Skeletal muscle cell (primary cell): Measurements from ENCODE around the gene CBLL1.
A peak's percentile ranks its signal among the peaks of the same experiment; 100 is the strongest.

Source experiments
- DNase-seq: peaks from one replicate; pipeline ENCODE4 v3.0.0-alpha.2; 2010; ENCODE audit warnings: low read depth
- H3K4me3 ChIP-seq: 2 replicates; pipeline ENCODE4 v1.5.1; 2011; ENCODE audit warnings: low read depth, mild to moderate bottlenecking, control low read depth, low read length, moderate library complexity

Gene CBLL1, protein sequence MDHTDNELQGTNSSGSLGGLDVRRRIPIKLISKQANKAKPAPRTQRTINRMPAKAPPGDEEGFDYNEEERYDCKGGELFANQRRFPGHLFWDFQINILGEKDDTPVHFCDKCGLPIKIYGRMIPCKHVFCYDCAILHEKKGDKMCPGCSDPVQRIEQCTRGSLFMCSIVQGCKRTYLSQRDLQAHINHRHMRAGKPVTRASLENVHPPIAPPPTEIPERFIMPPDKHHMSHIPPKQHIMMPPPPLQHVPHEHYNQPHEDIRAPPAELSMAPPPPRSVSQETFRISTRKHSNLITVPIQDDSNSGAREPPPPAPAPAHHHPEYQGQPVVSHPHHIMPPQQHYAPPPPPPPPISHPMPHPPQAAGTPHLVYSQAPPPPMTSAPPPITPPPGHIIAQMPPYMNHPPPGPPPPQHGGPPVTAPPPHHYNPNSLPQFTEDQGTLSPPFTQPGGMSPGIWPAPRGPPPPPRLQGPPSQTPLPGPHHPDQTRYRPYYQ

GRCh38 chr7:107743567-107744344, at the start of gene CBLL1:
Gene CBLL1 (plus strand): TSS chr7:107744142. CDS start chr7:107744164, 22 bp downstream.
- DNase-seq, result peak; percentile 85
- peak within 1 kb of the TSS; percentile 82 for H3K4me3 ChIP-seq

DNA sequence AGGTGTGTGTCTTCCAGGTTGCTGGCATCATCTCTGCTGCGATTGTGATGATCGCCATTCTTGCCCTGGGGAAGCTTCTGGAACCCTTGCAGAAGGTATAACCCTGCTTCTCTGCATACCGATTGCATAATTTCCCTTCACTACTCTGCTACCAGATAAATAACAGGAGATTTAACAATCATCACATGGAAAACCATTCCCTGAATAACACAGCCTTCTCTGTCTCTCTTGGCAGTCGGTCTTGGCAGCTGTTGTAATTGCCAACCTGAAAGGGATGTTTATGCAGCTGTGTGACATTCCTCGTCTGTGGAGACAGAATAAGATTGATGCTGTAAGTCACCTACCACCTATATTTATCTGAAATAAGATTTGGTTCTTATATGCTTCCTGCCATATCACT, 49.6 kb upstream of the CBLL1 start:
- H3K4me3 ChIP-seq, result no peak overlapping the region
- peak; percentile 53 for DNase-seq

DNA sequence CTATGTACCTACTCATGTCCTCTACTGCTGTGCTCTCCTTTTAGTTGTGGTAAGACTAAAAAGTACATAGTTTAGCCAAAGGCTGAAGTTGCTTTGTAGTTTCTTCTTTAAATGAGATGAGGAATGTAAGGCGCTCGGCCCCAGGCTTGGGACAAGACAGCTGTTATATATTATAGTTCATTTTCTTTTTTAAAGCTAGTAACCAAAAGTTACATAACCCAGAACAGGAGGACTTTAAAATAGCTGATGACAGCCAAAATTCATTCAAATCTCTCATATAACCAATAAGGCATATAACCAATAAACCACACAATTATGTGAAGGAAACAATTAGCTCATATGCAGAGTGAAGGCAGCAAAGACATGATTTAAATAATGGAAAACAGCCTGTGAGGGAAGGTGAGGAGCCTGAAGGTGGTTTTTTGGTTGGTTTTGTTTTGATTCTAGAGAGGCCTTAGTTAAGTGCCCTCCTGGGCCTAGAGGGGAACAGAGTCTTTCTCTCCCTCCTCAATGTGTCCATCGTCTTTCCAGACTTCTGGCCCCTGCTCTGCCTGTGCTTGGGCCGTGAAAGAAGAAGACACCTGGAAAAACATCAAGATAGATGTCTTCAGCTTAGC, 47.5 kb upstream of the CBLL1 start:
- DNase-seq, result no peak
- no peak overlapping the region for H3K4me3 ChIP-seq

- no peak overlapping the region for H3K4me3 ChIP-seq
- DNase-seq, result no peak
Observed at GRCh38 chr7:107697321-107698049, 46.5 kb upstream of the CBLL1 start.

- no peak overlapping the region for H3K4me3 ChIP-seq
- DNase-seq, result no peak
Observed at GRCh38 chr7:107700570-107700969, 43.4 kb upstream of the CBLL1 start.

- H3K4me3 ChIP-seq, result no peak overlapping the region
- no peak for DNase-seq
Observed at GRCh38 chr7:107701191-107701590, 42.8 kb upstream of the CBLL1 start.

DNA sequence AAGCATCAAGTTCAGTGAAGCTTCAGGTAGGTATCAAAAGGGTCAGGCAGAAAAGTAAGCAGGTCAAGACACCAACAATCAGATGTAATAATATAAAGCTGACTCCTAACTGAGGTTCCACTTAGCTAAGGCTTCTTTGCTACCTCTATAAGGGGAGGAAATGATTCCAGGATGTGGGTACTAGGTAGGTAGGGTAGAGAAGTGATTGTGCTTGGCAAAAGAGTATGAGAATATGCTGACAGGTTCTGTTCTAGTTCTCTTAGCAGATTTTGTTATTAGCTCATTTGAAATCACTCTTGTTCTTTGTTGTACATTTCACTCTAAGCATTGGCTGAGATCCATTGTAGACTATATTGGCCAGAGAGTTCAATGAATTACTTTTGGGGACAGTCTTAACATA, 40.7 kb upstream of the CBLL1 start:
- H3K4me3 ChIP-seq, result no peak overlapping the region
- no peak for DNase-seq

DNA sequence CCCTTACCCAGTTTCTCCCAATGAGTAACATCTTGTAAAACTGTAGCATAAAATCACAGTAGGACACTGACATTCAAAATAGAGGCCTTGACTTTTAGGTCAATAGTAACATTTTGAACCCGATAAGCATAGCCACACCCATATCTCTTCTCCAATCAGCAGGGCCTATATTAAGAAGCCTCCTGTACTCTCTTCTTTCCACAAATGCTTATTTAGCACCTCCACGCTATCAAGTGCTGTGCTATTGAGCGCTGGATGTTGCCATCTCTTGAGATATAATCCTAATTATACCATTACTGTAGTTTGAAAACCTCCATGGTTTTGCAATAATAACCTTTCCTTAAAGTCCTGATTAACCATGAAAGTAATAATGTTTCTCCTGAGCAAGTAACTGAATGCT, 40.1 kb upstream of the CBLL1 start:
- DNase-seq, result no peak
- H3K4me3 ChIP-seq, result no peak overlapping the region

DNA sequence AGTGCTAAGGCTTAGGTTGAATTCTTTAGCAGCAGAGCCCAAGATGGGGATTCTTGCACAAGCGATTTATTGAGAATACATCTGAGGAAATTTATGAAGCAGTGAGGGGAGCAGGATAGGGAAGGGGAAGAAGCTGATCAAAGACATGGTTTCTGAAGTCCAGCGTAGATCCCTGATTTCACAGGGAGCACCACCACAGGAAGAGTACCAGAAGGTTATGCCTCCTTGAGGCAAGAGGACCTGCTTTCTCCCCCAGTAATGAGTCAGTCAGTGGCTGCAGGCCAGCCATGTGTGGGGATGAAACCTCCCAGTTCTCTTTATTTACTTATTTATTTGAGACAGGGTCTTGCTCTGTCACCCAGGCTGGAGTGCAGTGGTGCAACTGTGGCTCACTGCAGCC, 35.0 kb upstream of the CBLL1 start:
- no peak overlapping the region for H3K4me3 ChIP-seq
- no peak for DNase-seq

GRCh38 chr7:107711301-107711700, 32.6 kb upstream of the CBLL1 start:
- no peak overlapping the region for H3K4me3 ChIP-seq
- no peak for DNase-seq

DNA sequence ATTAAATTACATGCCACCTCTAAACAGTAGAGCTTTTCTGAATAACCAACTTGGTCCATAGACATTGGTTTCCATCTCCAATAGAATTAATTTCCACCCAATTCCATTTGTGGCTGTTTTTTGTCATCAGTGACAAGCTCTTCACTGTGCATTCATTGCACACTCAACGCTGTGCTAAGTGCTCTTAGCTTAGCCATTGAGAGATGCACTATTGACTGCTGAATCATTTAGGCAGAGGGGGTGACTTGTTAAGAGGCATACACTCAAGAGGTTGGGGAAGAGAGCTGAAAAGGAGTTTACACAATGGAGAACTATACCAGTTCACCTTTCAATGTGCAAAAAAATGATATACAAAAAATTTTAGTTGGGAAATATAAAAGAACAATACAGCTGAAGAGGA, 31.9 kb upstream of the CBLL1 start:
- H3K4me3 ChIP-seq, result no peak overlapping the region
- DNase-seq, result no peak

GRCh38 chr7:107712896-107713295, 31.0 kb upstream of the CBLL1 start:
- no peak overlapping the region for H3K4me3 ChIP-seq
- DNase-seq, result no peak

- DNase-seq, result no peak
Observed at GRCh38 chr7:107715531-107715930, 28.4 kb upstream of the CBLL1 start.

GRCh38 chr7:107718456-107719193, 25.3 kb upstream of the CBLL1 start:
- DNase-seq, result no peak

More at GRCh38 chr7:107715531-107715930, 28.4 kb upstream of the CBLL1 start:
- H3K4me3 ChIP-seq, result no peak overlapping the region

GRCh38 chr7:107721286-107721685, 22.7 kb upstream of the CBLL1 start:
- DNase-seq, result no peak
- H3K4me3 ChIP-seq, result no peak overlapping the region

More at GRCh38 chr7:107718456-107719193, 25.3 kb upstream of the CBLL1 start:
- no peak overlapping the region for H3K4me3 ChIP-seq

- no peak for DNase-seq
- no peak overlapping the region for H3K4me3 ChIP-seq
Observed at GRCh38 chr7:107723255-107723654, 20.7 kb upstream of the CBLL1 start.

DNA sequence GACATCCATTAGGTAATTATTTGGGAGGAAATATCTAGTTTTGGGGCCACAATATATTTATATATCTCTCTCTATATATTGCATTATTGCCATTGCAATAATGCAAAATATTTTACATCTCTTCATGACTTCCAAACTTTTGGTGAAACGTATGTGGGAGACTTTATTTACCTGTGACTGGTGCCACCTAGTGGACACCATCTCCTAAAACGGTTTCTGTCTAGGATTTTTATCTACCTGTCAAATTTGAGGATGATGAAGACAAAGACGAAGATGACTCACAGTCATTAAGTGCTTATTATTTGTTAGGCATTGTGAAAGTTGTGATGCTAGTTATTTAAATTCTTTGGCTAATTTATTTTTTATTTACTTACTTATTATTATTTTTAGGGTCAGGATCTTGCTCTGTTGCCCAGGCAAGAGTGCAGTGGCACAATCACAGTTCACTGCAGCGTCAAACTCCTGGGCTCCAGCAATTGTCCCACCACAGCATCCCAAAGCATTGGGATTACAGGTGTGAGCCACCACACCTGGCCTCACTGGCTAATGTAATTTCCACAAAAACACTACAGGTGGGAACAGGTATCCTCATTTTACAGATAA, 18.7 kb upstream of the CBLL1 start:
- DNase-seq, result no peak
- H3K4me3 ChIP-seq, result no peak overlapping the region

DNA sequence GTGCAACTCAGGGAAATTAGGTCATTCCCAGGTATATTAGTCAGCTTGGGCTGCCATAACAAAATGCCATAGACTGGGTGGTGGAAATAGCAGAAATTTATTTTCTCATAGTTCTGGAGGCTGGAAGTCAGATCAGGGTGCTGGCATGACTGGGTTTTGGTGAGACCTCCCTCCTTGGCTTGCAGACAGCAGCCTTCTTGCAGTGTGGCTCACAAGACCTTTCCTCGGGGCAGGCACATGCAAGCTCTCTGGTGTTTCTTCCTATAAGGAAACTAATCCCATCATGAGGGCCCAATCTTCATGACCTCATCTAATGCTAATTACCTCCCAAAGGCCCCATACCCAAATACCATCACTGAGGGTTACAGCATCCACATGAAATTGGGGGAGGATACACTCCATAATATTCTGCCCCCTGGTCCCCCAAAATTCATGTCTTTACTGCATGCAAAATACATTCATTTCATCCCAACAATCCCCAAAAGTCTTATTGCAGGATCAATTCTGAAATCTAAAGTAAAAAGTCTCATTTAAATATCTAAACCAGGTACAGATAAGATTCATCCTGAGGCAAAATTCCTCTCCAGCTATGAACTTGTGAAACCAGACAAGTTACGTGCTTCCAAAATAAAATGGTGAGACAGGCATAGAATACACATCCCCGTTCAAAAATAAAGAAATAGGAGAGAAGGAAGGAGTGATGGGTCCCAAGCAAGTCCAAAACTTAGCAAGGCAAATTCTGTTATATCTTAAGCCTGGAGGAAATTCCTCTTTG, 17.4 kb upstream of the CBLL1 start:
- H3K4me3 ChIP-seq, result no peak overlapping the region
- DNase-seq, result no peak
